PC-9 (cell line): ENCODE data around the gene NIPAL3. TPM values are rescaled to one million over a fixed set of nuclear protein-coding genes. Genes with fewer than 3 reads are reported as not detected.

Source experiments
- BruUV-seq: library from RNA; stranded (reverse); fragments of 400-500 nt; replicated peaks from 2 replicates; lab custom pipeline; 2021; lab: Mats Ljungman, UMichigan
- CTCF ChIA-PET: fragments of 300-600 bp; sonication (Branson Sonifier 250); formaldehyde crosslinking; loops from one replicate; lab custom pipeline; 2022; ENCODE audit warnings: antibody characterized with exemption; lab: Charles Lee
- POLR2A ChIA-PET: fragments of 300-600 bp; sonication (Branson Sonifier 250); formaldehyde crosslinking; loops from one replicate; lab custom pipeline; 2022; ENCODE audit warnings: antibody characterized with exemption; ENCODE audit not compliant: unreplicated experiment; lab: Charles Lee
- DNase-seq, 2 experiments: peaks; one replicate each; pipeline versions ENCODE4 v3.0.0 to v3.0.0-alpha.2; 2015 to 2022; ENCODE audit warnings: mixed read lengths in 1 of 2
- H2AFZ ChIP-seq: fragments of 200-600 bp; sonication (generic); 2 replicates; pipeline ENCODE4 v1.8.1; 2017; ENCODE audit warnings: antibody characterized with exemption
- H3F3A ChIP-seq: fragments of 200-600 bp; sonication (generic); 2 replicates; pipeline ENCODE4 v1.8.1; 2017; ENCODE audit warnings: antibody characterized with exemption, mild to moderate bottlenecking, low read depth; ENCODE audit not compliant: insufficient read depth
- H3K27ac ChIP-seq: fragments of 200-600 bp; sonication (generic); 2 replicates; pipeline ENCODE4 v1.6.1; 2016; ENCODE audit warnings: mixed run types
- H3K27me3 ChIP-seq: fragments of 200-600 bp; sonication (generic); 2 replicates; pipeline ENCODE4 v1.6.1; 2016; ENCODE audit warnings: low read depth, mixed run types; ENCODE audit not compliant: insufficient read depth
- H3K36me3 ChIP-seq: fragments of 200-600 bp; sonication (generic); 2 replicates; pipeline ENCODE4 v1.6.1; 2016; ENCODE audit warnings: low read depth, mixed run types
- H3K4me1 ChIP-seq: fragments of 200-600 bp; sonication (generic); replicated peaks from 2 replicates; pipeline ENCODE4 v1.6.1; 2016; ENCODE audit warnings: mixed run types; ENCODE audit not compliant: insufficient read depth
- H3K4me2 ChIP-seq: fragments of 200-600 bp; sonication (generic); 2 replicates; pipeline ENCODE4 v1.6.1; 2017; ENCODE audit warnings: mixed run types
- H3K4me3 ChIP-seq: fragments of 200-600 bp; sonication (generic); 2 replicates; pipeline ENCODE4 v1.6.1; 2016; ENCODE audit warnings: mixed run types
- H3K79me2 ChIP-seq: fragments of 200-600 bp; sonication (generic); 2 replicates; pipeline ENCODE4 v1.6.1; 2017; ENCODE audit warnings: low read depth, mixed run types
- H3K9me2 ChIP-seq: fragments of 200-600 bp; sonication (generic); 2 replicates; pipeline ENCODE4 v1.8.1; 2017; ENCODE audit warnings: mild to moderate bottlenecking; ENCODE audit not compliant: insufficient read depth
- H3K9me3 ChIP-seq: fragments of 200-600 bp; sonication (generic); 2 replicates; pipeline ENCODE4 v1.8.1; 2016; ENCODE audit warnings: low read depth; ENCODE audit not compliant: insufficient read depth
- H4K20me1 ChIP-seq: fragments of 200-600 bp; sonication (generic); 2 replicates; pipeline ENCODE4 v1.8.1; 2017; ENCODE audit not compliant: insufficient read depth
- EZH2 ChIP-seq: fragments of 200-600 bp; sonication (generic); IDR thresholded peaks from 2 replicates; pipeline ENCODE4 v1.8.0; 2017; ENCODE audit warnings: antibody characterized with exemption, low read depth
- intact Hi-C: fragments of 100-400 bp; cut with micrococcal nuclease; formaldehyde crosslinking; loops from one replicate; pipeline ENCODE4 v1.10.0; 2022; ENCODE audit not compliant: unreplicated experiment
- total RNA-seq: library from RNA; stranded (reverse); gene quantifications from 2 replicates; pipeline ENCODE4 v1.2.3, GENCODE V29; 2021
- TF ChIP-seq, protein P1 (sequence below): fragments of 200-600 bp; sonication (generic); conservative IDR thresholded peaks from 2 replicates; pipeline ENCODE4 v1.6.1; 2017; ENCODE audit warnings: mixed run types, antibody characterized with exemption, mild to moderate bottlenecking, moderate library complexity

NIPAL3 gene
- total RNA-seq, 1 experiment from 2014 or later, result 42.0 TPM

DNA sequence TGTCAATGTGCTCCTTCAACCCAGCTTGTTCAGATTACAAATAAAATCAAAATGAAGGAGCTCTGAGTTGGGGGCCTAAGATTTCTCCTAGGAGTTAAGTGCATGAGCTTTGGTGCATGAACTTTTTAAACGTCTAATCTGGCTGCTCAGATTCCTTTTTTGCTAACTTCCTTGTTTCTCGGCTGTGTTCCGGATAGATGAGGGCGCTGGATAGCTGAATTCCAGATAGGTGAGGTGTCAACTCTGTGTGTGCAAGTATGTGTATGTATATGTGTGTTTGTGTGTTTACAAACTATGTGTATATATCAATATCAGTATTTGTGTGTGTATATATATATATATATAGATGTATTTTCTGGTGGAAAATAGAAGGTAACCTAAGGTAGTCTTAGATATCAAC, 49.5 kb downstream of the NIPAL3 start:
- POLR2A ChIA-PET, result no interaction called here
- TF ChIP-seq, protein P1, sequence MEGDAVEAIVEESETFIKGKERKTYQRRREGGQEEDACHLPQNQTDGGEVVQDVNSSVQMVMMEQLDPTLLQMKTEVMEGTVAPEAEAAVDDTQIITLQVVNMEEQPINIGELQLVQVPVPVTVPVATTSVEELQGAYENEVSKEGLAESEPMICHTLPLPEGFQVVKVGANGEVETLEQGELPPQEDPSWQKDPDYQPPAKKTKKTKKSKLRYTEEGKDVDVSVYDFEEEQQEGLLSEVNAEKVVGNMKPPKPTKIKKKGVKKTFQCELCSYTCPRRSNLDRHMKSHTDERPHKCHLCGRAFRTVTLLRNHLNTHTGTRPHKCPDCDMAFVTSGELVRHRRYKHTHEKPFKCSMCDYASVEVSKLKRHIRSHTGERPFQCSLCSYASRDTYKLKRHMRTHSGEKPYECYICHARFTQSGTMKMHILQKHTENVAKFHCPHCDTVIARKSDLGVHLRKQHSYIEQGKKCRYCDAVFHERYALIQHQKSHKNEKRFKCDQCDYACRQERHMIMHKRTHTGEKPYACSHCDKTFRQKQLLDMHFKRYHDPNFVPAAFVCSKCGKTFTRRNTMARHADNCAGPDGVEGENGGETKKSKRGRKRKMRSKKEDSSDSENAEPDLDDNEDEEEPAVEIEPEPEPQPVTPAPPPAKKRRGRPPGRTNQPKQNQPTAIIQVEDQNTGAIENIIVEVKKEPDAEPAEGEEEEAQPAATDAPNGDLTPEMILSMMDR, result no peak
- TF ChIP-seq EZH2, result no peak
- H3K27ac ChIP-seq, result no peak overlapping the region
- BruUV-seq, result no TSS peak
- intact Hi-C loops, result no loop called here
- no peaks in the 10 kb centered on the region for H4K20me1 ChIP-seq
- H3K9me3 ChIP-seq, result no peaks in the 10 kb centered on the region
- no peaks in the 10 kb centered on the region for H3F3A ChIP-seq
- no peak overlapping the region for H2AFZ ChIP-seq
- CTCF ChIA-PET, result no interaction called here
- H3K27me3 ChIP-seq, result no peaks in the 10 kb centered on the region
- no peaks in the 10 kb centered on the region for H3K36me3 ChIP-seq
- no peaks in the 10 kb centered on the region for H3K4me1 ChIP-seq
- H3K4me2 ChIP-seq, result no peak overlapping the region
- no peaks in the 10 kb centered on the region for H3K9me2 ChIP-seq
- H3K79me2 ChIP-seq, result no peaks in the 10 kb centered on the region
- no peak for DNase-seq
- H3K4me3 ChIP-seq, result no peak overlapping the region

DNA sequence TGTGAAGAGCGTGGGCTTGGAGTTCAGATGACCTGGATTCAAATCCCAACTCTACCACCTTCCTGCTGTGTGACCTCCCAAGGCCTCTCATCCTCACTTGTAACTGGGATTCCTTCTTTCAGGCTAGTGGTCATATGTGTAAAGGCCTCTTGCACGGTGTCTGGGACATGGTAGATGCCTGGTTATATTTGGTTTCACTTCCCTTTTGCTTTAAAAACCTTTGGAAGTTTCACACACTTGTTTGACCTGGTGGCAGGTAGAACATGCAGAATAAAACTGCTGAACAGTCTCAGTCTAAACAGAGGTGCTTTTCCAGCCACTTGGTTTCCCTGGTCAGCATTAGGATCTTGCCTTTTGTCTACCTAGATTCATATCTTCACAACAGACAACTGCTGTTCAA, 50.0 kb downstream of the NIPAL3 start:
- no peaks in the 10 kb centered on the region for H3K9me2 ChIP-seq
- intact Hi-C loops, result no loop called here
- POLR2A ChIA-PET, result no interaction called here
- BruUV-seq, result no TSS peak
- no peak overlapping the region for H3K27ac ChIP-seq
- CTCF ChIA-PET, result no interaction called here
- H4K20me1 ChIP-seq, result no peaks in the 10 kb centered on the region
- no peak for TF ChIP-seq EZH2
- TF ChIP-seq, protein P1, result no peak
- H3K36me3 ChIP-seq, result no peaks in the 10 kb centered on the region
- no peak overlapping the region for H2AFZ ChIP-seq
- H3F3A ChIP-seq, result no peaks in the 10 kb centered on the region
- H3K4me3 ChIP-seq, result no peak overlapping the region
- H3K4me2 ChIP-seq, result no peak overlapping the region
- H3K4me1 ChIP-seq, result no peaks in the 10 kb centered on the region
- H3K9me3 ChIP-seq, result no peaks in the 10 kb centered on the region
- no peak for DNase-seq
- H3K27me3 ChIP-seq, result no peaks in the 10 kb centered on the region
- no peaks in the 10 kb centered on the region for H3K79me2 ChIP-seq

DNA sequence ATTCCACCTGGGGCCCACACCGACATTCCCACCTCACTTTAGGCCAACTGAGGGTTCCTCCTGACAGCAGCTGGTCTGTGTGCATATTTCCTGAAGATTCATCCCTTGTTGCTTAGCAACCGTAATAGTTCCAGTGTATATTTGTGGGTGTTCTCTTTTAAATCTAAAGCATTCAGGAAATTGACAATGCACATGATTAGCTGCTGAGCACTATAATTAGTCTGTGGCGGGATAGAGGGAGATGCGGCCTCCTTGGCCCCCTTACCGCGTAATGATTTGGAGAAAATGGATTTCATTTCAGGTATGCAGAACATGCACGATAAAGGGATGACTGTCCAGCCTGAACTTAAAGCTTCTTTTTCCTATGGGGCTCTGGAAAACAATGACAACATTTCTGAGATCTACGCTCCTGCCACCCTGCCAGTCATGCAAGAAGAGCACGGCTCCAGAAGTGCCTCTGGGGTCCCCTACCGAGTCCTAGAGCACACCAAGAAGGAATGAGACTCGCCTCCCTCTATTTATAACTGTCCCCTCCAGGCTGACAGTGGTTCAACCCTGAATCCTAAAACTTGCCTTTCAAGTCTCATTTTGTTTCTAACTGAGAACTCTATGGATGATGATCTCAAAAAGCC, 53.2 kb downstream of the NIPAL3 start:
- no peak for TF ChIP-seq EZH2
- TF ChIP-seq, protein P1, result no peak
- ChIA-PET POLR2A (no interaction called here), CTCF (no interaction called here)
- no peaks in the 10 kb centered on the region for H3K79me2 ChIP-seq
- H3K9me3 ChIP-seq, result no peaks in the 10 kb centered on the region
- H3K4me1 ChIP-seq, result no peaks in the 10 kb centered on the region
- no peak overlapping the region for H3K4me3 ChIP-seq
- no TSS peak for BruUV-seq
- no peak for DNase-seq
- no peak overlapping the region for H3K4me2 ChIP-seq
- no peak overlapping the region for H2AFZ ChIP-seq
- H3K36me3 ChIP-seq, result no peaks in the 10 kb centered on the region
- no peak overlapping the region for H3K27ac ChIP-seq
- no peaks in the 10 kb centered on the region for H3K9me2 ChIP-seq
- intact Hi-C loops, result no loop called here
- H3K27me3 ChIP-seq, result no peaks in the 10 kb centered on the region
- H3F3A ChIP-seq, result no peaks in the 10 kb centered on the region
- no peaks in the 10 kb centered on the region for H4K20me1 ChIP-seq
